SIG-M5 treated with dmso at 0.1 percent for 504 hours (cell line): ENCODE measurements around the gene JARID2.

Experiments used
- DNase-seq: peaks from one replicate; lab custom pipeline; 2025; ENCODE audit not compliant: unreplicated experiment; lab: John Stamatoyannopoulos, UW

The JARID2 gene

DNA sequence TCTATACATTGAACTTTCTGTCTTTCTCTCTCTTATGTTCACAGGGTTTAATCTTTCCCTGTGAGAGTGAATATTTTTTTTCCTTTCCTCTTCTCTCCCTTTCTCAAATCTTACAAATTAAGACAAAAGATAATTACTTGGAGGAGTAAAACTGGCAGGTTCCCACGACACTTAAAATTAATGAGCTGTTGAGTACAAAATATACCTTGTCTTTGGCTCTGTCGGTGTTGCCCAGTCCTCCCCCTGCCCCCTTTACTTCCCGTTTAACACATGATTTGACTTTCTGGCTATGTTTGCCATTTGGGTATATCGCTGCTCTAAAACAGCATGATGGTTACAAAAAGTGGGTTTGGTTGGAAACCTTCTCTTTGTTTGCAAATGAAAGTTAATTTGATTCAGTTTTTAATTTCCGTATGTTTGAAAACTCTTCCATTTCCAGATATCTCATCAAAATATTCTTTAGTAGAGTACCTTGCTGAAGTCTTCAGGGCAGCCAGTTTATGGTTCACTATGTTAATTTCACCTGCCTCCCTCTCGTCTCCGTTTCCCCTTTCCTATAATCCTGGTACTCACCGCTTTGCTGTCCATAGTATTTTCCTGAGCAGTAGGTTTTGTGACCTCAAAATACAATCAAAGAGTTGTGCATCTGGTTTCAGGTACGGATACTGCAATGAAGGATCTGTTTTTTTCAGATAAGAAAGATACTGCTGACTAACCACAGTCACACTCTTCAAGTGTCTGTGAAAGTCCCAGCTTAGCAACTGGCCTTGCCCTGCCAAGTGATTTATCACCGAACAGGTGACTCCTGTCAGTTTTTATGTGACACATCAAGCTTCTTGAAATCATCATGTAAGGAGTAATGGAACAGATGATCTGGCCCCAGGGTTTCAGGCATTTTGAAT is 235.8 kb downstream of the JARID2 start:
- no peak for DNase-seq

DNA sequence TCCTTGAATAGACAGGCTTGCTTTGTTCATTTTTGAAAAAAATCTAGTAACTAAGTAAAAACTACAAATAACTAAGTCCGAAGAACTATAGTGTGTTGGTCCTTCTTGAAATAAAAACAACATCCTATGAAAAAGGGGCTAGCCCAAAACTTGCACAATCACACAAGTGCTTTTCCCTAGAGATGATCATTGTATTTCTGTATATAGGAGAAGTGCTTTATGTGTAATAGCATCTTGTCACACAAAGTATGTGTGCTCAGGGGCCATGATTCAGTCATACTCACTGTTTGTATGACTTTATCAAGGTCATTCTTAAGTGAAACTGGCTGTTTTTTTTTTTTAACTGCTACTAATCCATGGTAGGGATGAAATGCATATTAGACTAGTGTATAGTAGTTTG is 237.2 kb downstream of the JARID2 start:
- no peak for DNase-seq

DNA sequence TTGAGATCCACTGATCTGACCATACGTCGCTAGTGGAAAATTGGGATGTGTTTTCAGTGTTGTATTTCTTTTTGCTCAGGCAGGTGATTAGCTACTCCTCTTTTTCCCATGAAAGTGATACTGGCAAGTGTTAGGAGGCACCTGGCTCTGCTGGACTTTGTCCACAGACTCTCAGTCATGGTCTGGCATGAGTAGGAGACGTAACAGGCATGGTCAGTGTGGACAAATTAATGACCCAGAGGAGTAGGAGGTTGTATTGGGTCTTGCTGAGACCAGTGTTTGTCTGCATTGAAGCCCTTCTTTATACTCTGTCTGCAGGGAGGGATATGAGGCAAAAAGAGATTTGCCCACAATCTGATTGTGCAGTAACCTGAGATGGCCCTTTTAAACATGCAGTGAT is 238.3 kb downstream of the JARID2 start:
- DNase-seq: no peak

DNA sequence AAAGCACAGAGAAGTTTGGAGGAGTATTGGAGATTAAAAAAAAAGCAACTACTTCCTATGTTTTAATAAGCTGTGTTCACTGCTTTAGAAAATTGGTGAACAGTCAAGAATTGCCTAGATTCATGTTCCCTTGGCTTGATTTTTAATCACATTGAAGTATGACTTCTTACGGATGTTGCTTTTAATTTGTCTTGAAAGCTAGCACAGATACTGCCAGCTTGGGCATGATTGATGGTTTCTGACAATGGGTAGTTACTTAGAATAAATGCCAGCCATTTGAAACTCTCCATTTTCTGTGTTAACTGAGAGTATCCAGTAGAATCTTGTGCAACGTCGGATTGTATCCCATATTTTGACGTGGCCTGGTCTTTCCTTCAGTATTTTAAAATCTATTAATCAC is 239.0 kb downstream of the JARID2 start:
- no peak for DNase-seq

DNA sequence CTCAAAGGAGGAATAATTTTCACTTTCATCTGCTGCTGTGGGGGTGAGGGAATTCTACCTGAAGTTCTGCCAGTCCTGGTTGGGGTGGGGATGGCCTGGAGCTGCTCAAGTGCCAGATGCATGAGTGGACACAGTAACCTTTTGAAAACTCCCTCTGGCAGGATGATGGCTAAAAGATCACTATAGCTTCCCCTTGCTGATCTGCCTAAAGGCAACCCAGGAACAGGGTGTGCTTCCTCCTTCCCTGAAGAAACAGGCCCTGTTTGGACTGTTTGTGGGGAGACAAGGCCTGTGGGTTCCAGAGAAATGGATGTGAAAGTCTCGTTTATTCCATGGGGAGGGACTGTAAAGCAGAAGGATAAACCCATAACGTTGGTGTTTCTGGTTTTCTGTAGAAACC is 240.1 kb downstream of the JARID2 start:
- DNase-seq: no peak

DNA sequence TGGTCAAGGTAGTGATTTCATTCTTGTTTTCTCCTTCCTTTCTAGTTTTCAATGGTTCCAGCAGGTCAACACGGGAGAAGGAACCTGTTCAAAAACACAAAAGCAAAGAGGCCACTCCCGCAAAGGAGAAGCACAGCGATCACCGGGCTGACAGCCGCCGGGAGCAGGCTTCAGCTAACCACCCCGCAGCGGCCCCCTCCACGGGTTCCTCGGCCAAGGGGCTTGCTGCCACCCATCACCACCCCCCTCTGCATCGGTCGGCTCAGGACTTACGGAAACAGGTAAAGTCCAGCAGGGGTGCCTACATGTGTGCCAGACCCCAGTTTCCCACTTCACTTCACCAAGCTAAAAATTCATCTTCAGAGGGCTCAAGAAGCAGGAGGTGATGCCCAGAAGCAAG is 241.4 kb downstream of the JARID2 start:
- no peak for DNase-seq

DNA sequence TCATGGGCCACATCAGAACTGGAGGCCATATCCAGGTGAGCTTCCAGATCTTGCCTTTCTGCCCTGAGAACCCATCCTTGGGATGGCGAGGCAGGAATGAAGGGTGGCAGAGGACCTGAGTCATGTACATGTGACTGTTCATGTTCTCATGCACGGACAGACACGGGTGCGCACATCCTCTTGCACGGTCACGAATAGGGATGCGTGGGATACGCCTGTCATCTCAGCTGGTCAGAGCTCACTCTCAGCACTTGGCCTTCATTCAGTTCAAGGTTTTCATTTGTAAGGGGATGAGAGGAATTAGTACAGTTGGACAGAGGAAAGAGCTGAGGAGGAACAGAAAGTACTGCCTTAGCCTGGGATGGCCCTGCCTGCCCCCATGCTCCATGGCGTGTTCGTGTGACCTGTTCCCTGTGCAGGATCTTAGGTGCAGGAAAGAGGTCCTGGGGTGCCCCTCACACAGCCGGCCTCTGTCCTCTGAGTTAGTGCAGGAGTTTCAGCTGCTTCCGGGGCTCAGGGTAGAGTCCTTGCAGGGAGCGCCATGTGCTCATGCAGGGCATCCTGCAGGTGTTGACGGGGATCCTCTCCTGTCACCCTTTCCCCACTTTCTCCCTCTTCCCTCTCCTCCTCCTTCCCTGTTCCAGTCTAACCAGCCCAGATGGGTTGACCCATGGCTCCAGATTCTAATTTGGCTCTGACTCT is 243.5 kb downstream of the JARID2 start:
- DNase-seq: no peak

DNA sequence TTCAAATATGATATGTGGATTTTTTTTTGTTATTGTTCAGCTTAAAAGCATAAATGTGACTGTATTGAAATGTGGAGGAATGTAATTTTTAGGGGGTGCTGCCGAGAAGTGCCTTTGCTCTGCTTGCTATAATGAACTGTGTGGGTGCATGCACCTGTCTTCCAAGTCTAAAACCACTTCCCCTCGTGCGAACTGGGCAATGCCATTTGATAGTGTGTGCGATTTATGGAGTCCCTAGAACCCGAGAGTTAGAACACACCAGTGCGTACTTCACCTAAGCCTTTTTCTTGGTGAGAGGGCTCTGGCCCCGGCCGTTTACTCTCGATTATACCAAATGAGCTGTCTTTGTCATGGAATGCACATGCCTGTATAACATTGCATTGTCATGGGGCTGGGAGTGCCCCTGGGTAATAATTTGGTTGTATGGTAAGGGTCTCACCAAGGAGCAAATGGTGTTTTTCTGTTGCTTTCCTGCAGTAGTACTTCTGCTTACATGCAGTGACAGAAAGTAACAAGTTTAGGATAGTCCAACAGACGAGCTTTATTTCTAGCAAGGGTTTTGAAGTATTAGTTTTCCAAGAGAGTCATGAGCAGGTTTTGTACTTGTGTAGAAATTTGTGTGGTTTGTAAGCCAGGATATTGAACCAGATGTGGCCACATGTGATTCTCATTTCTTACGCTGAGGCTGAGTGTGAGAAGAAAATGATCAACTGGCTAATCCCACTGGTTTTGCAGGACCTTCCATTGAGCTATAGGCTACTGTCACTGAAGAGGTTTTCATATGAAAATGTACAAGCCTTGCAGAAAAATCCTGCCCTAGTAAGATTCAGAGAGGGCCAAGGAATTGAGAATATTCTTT is 244.6 kb downstream of the JARID2 start:
- no peak for DNase-seq

DNA sequence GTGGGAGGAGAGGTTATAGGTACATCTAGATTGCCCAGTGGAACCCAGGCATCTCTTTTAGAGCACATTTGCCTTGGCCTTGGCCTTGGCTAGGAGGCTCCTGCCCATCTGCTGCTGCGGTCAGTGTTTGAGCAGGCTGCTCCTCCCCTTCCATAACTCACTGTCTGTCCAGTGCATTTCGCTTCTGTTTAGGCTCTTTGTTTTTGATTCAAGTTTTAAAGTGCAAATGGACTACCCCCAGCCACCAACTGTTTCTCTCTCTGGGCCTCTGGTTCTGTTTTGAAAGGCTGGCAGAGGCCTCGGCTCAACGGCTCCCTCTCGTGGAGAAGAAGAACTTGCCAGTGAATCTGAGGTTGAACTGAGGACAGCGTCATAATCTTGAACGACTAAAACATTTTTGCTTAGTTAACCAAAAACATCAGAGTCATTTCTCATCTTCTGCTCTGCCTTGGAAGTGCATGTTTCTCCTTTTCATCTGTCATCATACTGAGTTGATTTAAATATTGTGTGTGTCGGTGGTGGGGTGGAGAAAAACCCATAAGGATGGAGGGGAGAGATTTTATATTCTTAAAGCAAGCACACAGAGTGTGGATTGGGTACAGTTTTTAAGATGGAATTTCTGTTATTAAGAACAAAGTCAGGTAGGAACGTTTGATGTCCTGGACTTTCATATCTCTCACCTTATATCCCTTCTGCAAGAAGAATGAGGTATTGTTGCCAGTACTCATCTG is 245.6 kb downstream of the JARID2 start:
- peak; percentile 20 for DNase-seq

DNA sequence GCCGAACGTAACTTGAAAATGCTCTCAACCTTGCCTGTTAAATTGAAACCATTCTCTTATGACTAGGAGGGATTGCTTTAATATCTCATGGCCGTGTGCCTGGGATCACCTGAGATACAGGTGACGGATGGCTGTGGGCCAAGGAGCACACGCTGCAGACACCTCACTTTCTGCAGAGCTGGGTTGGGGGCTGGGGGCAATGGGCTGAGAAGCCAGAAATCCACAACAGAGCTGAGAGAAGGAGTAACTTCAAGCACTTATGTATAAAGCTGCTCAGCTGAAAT is 246.1 kb downstream of the JARID2 start:
- DNase-seq: no peak

DNA sequence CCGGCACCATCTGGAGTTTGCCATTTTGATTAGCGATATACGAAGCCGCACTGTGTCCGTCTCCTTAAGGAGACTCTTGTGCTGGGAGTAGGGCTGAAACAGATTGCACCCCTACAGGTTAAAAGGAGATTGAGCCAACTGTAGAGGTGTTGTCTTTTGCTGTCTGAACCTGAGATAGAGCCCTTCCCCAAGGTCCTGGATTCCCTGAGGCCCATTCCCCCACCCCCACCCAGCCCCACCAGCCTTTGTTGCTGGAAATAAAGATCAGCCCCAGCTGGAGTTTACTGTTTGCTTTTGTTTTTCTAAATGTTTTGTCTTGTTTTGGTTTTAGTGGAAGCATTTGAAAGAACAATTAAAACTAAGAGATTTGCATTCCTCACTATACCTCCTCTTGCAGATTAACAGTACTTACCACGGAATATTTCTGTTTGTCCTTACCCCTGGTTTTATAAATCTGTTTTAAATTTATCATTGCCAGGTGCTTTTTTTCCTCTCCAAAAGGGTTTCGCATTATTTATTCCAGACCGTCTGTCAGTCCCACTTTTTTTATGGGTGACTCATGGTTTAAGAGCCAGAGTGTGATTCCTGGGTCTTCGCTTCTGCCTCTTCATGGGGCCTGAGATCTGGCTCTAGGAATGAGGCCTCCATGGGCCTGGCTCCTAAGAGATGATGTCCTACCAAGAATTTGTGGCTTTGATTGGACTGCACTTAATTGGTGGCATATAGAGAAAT is 247.7 kb downstream of the JARID2 start:
- DNase-seq: no peak

DNA sequence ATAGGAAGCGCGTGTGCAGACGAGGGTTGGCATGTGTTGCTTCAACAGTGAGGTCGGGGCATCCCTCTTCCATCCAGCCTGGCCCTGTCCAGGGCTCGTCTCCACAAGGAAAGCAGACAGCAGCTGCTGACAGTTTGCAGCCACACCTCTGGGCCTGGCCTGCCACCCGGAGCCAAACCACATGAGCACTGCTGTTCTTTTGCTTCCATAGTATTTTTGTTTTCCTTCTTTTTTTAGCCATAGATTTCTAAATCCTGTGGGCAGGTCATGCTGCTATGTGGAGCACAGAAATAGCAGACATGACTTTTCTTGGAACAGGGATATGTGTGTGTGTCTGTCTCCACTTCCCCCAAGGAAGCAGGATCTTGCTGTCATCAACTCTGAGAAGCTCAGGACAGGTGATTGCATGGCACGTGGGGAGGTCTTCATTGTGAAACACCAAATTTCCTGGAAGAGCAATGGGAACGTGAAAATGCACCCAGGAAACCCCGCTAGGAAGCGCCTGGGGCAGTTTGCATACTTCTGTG is 249.6 kb downstream of the JARID2 start:
- DNase-seq: no peak

DNA sequence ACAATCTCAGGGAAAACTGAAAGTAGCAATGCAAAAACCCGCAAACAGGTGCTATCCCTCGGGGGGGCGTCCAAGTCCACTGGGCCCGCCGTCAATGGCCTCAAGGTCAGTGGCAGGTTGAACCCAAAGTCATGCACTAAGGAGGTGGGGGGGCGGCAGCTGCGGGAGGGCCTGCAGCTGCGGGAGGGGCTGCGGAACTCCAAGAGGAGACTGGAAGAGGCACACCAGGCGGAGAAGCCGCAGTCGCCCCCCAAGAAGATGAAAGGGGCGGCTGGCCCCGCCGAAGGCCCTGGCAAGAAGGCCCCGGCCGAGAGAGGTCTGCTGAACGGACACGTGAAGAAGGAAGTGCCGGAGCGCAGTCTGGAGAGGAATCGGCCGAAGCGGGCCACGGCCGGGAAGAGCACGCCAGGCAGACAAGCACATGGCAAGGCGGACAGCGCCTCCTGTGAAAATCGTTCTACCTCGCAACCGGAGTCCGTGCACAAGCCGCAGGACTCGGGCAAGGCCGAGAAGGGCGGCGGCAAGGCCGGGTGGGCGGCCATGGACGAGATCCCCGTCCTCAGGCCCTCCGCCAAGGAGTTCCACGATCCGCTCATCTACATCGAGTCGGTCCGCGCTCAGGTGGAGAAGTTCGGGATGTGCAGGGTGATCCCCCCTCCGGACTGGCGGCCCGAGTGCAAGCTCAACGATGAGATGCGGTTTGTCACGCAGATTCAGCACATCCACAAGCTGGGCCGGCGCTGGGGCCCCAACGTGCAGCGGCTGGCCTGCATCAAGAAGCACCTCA is 250.7 kb downstream of the JARID2 start:
- DNase-seq: no peak

DNA sequence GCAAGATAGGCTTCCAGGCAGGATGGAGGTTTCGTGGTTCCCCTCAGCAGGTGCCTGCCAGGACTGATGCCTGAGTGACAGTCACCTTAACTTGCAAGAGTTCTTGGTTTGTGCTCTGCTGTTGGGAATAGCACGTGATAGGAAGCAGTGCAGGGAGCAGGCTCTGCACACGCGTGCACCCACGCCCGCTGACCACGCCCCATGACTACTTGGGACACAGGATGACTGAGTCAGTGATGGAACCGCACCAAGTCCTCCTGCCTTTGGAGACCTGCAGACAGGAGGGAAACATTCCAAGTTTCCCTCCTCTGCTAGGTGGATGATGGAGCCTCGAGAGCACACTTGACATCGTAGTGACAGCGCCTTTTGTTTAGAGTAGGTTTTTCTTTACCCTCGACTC is 252.8 kb downstream of the JARID2 start:
- DNase-seq: no peak

DNA sequence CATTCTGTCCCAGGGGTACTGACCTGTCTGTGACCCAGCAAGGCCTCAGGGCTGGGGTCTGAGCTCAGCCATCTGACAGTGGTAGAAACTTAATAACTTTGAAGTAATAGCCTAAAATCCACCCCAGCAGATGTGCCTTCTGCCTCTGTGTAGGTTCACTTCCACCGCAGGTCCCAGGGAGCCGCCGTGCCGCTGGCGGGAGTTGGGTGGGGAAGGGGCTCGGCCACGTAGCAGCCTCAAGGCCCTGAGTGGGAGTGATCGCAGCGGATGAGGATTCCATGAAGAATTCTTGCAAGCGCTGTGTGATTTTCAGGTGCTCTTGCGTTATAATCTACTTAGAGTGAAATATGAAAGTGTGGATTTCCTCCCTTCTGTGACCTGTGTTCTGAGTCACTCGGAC is 253.3 kb downstream of the JARID2 start:
- DNase-seq: no peak

DNA sequence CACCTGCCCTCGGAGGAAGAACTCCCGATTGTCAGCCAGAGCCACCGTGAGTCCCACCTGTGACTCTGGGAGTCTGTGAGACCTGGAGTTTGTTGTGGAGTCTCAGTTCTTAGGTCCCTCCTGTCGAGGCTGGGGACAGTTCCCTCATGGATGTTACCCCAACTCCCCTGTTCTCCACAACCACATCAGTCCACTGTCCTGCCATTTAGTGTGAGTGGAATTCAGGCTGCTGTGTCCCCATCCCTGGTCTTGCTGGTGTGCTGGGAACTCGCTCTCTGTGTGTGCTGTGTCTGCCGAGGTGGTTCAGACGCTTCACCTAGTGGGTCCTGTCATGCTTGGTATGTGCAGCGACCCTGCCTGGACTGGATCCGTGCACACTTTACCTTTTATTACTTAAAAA is 253.7 kb downstream of the JARID2 start:
- DNase-seq: no peak

DNA sequence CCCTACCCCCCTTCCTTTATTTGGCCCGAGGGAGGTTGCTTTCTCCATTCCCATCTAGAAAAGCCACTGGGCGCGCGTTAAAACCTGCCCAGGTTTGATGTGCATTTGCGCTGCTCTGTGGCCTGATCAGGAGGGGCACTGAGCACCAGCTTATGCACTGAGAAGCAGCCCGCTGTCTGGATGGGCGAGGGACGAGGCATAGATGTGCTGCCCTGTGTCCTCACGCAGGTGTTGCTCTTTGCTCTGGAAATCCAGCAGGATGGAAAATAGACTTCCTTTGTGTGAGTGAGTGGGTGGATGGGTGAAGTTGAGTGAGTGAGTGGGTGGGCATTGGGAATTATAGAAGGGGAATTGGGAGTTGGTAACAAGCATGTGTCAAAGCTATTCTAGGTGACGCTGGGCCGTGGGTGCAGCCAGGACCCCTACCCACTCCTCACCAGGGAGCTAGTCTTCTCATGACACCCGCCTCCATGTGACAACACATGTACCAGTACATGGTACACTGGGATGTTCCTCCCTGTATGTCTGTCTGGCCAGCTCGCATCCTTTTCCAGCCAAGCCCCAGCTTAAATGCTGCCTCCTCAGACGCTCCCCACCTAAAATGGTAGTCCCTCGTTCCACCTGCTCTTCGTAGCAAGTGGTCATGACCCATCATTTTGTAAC is 254.3 kb downstream of the JARID2 start:
- DNase-seq: no peak

DNA sequence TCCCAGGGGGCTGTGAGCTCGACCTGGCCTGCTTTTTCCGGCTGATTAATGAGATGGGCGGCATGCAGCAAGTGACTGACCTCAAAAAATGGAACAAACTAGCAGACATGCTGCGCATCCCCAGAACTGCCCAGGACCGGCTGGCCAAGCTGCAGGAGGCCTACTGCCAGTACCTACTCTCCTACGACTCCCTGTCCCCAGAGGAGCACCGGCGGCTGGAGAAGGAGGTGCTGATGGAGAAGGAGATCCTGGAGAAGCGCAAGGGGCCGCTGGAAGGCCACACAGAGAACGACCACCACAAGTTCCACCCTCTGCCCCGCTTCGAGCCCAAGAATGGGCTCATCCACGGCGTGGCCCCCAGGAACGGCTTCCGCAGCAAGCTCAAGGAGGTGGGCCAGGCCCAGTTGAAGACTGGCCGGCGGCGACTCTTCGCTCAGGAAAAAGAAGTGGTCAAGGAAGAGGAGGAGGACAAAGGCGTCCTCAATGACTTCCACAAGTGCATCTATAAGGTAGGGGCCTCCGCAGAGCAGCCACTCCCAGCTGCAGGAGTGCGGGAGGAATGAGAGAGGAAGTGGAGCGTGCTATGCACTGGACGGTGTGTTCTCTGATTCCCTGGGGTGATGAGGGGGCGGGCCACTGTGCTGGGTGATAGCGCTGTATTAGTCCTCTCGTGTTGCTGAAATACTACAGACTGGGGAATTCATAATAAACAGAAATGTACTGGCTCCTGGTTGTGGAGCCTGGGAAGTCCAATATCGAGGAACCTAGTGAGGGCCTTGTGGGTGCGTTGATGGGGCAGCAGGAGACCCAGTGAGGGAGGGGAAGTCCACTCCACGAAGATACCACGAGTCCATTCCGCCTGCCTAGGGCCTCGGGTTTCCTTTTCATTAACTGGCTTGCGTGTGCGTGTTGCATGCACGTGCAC is 255.3 kb downstream of the JARID2 start:
- no peak for DNase-seq
